GM23338 (cell line): ENCODE results near the gene DYRK4. TPM values are rescaled to one million over a fixed set of nuclear protein-coding genes. Genes with fewer than 3 reads are reported as not detected.

ENCODE experiments used
- ATAC-seq: fragments of 200-7000 bp; cut with Tn5 transposase; 3 replicates; pipeline ENCODE4 v1.9.1; 2020
- DNase-seq: peaks from one replicate; pipeline ENCODE4 v3.0.0-alpha.2; 2015; ENCODE audit warnings: low spot score
- H2AFZ ChIP-seq: fragments of 200-600 bp; sonication (generic); 2 replicates; pipeline ENCODE4 v1.8.0; 2016; ENCODE audit warnings: antibody characterized with exemption, mild to moderate bottlenecking, moderate library complexity
- H3F3A ChIP-seq: fragments of 200-600 bp; sonication (generic); replicated peaks from 2 replicates; pipeline ENCODE4 v1.8.0; 2017; ENCODE audit warnings: antibody characterized with exemption, mixed run types, low read depth
- H3K27ac ChIP-seq: fragments of 200-600 bp; sonication (generic); 2 replicates; pipeline ENCODE4 v1.6.1; 2016; ENCODE audit warnings: low read depth
- H3K27me3 ChIP-seq: fragments of 200-600 bp; sonication (generic); 2 replicates; pipeline ENCODE4 v1.8.0; 2016; ENCODE audit warnings: mild to moderate bottlenecking, mixed run types, moderate library complexity; ENCODE audit not compliant: insufficient read depth
- H3K36me3 ChIP-seq: fragments of 200-600 bp; sonication (generic); 2 replicates; pipeline ENCODE4 v1.8.0; 2016; ENCODE audit warnings: mild to moderate bottlenecking; ENCODE audit not compliant: insufficient read depth
- H3K4me1 ChIP-seq: fragments of 200-600 bp; sonication (generic); 2 replicates; pipeline ENCODE4 v1.8.0; 2016; ENCODE audit warnings: mild to moderate bottlenecking, moderate library complexity; ENCODE audit not compliant: insufficient read depth
- H3K4me2 ChIP-seq: fragments of 200-600 bp; sonication (generic); 2 replicates; pipeline ENCODE4 v1.7.1; 2017; ENCODE audit warnings: mixed run types
- H3K4me3 ChIP-seq: fragments of 200-600 bp; sonication (generic); 2 replicates; pipeline ENCODE4 v1.6.1; 2016; ENCODE audit warnings: mixed run types
- H3K79me2 ChIP-seq: fragments of 200-600 bp; sonication (generic); replicated peaks from 2 replicates; pipeline ENCODE4 v1.8.0; 2017; ENCODE audit warnings: mild to moderate bottlenecking; ENCODE audit not compliant: insufficient read depth
- H3K9me2 ChIP-seq: fragments of 200-600 bp; sonication (generic); 2 replicates; pipeline ENCODE4 v1.8.0; 2017; ENCODE audit not compliant: insufficient read depth
- H4K20me1 ChIP-seq: fragments of 200-600 bp; sonication (generic); replicated peaks from 2 replicates; pipeline ENCODE4 v1.8.0; 2017; ENCODE audit warnings: mild to moderate bottlenecking; ENCODE audit not compliant: insufficient read depth
- H3K27ac Mint-ChIP-seq: 2 replicates; pipeline ENCODE4 v1.8.0; 2020; ENCODE audit warnings: inconsistent platforms, mild to moderate bottlenecking, moderate library complexity, mixed read lengths
- H3K27me3 Mint-ChIP-seq: 3 replicates; pipeline ENCODE4 v1.8.0; 2022; ENCODE audit warnings: low read depth, mild to moderate bottlenecking, moderate library complexity, mixed read lengths, inconsistent platforms; ENCODE audit not compliant: insufficient read depth, poor library complexity
- H3K36me3 Mint-ChIP-seq: 3 replicates; pipeline ENCODE4 v1.8.0; 2021; ENCODE audit warnings: low read depth, mild to moderate bottlenecking, inconsistent platforms, moderate library complexity, mixed read lengths
- H3K4me1 Mint-ChIP-seq: 3 replicates; pipeline ENCODE4 v1.8.0; 2020; ENCODE audit warnings: mild to moderate bottlenecking, inconsistent platforms, mixed read lengths
- H3K4me3 Mint-ChIP-seq: 3 replicates; pipeline ENCODE4 v1.8.0; 2021; ENCODE audit warnings: moderate library complexity, mild to moderate bottlenecking, inconsistent platforms, mixed read lengths
- H3K9me3 Mint-ChIP-seq: 3 replicates; pipeline ENCODE4 v1.8.0; 2020; ENCODE audit warnings: moderate library complexity, mild to moderate bottlenecking, inconsistent platforms, mixed read lengths
- CREB1 ChIP-seq: fragments of 250-450 bp; sonication (Bioruptor Pico); IDR thresholded peaks from 2 replicates; pipeline ENCODE4 v1.5.0; 2020; ENCODE audit warnings: low read depth, mild to moderate bottlenecking, moderate library complexity
- EZH2 ChIP-seq: fragments of 200-600 bp; sonication (generic); IDR thresholded peaks from one replicate; pipeline ENCODE4 v1.8.0; 2017; ENCODE audit warnings: antibody characterized with exemption, mild to moderate bottlenecking, low read depth; ENCODE audit not compliant: unreplicated experiment
- EZH2phosphoT487 ChIP-seq: fragments of 200-600 bp; sonication (generic); IDR thresholded peaks from one replicate; pipeline ENCODE4 v1.8.1; 2018; ENCODE audit warnings: antibody characterized with exemption; ENCODE audit not compliant: unreplicated experiment
- JUNB ChIP-seq: IDR thresholded peaks from one replicate; pipeline ENCODE4 v1.6.1; 2016; ENCODE audit warnings: antibody characterized with exemption; ENCODE audit not compliant: unreplicated experiment
- NANOG ChIP-seq: IDR thresholded peaks from 2 replicates; pipeline ENCODE4 v1.6.1; 2016; ENCODE audit warnings: antibody characterized with exemption, borderline replicate concordance
- POLR2AphosphoS5 ChIP-seq: IDR thresholded peaks from 2 replicates; pipeline ENCODE4 v1.6.1; 2016; ENCODE audit warnings: antibody characterized with exemption, low read depth
- STAT1 ChIP-seq: IDR thresholded peaks from one replicate; pipeline ENCODE4 v1.6.1; 2016; ENCODE audit warnings: antibody characterized with exemption; ENCODE audit not compliant: unreplicated experiment
- ZNF114 ChIP-seq: fragments of 250-450 bp; sonication (Bioruptor Pico); IDR thresholded peaks from 2 replicates; pipeline ENCODE4 v1.5.0; 2020; ENCODE audit warnings: mild to moderate bottlenecking, moderate library complexity
- ZNF331 ChIP-seq: fragments of 250-450 bp; sonication (Bioruptor Pico); IDR thresholded peaks from 2 replicates; pipeline ENCODE4 v1.5.0; 2020; ENCODE audit warnings: low read depth, mild to moderate bottlenecking, moderate library complexity
- polyA plus RNA-seq: library from polyadenylated mRNA; unstranded; fragments of >200 nt; fragmentation: Nextera tagmentation; extraction: Ambion mirVana; gene quantifications from 2 replicates; pipeline ENCODE4 v1.2.1, GENCODE V29; 2016
- total RNA-seq: library from RNA; depleted of rRNA; stranded (reverse); fragments of >200 nt; shearing (Covaris generic); gene quantifications from 2 replicates; pipeline ENCODE4 v1.2.3, GENCODE V29; 2014
- TF ChIP-seq, protein P1 (sequence below): IDR thresholded peaks from 2 replicates; pipeline ENCODE4 v1.6.1; 2016; ENCODE audit warnings: antibody characterized with exemption
- TF ChIP-seq, protein P2 (sequence below): IDR thresholded peaks from one replicate; pipeline ENCODE4 v1.6.1; 2018; ENCODE audit warnings: antibody characterized with exemption; ENCODE audit not compliant: unreplicated experiment
- TF ChIP-seq, protein P3 (sequence below): fragments of 250-450 bp; sonication (Bioruptor Pico); IDR thresholded peaks from 2 replicates; pipeline ENCODE4 v1.5.0; 2020; ENCODE audit warnings: mild to moderate bottlenecking, moderate library complexity
- TF ChIP-seq, protein P4 (sequence below), 2 experiments: fragments of 200-600 bp in 1 of 2; sonication (generic) in 1 of 2; conservative IDR thresholded peaks; 2 replicates each; pipeline versions ENCODE4 v1.5.1 to v1.6.1; 2016 to 2017; ENCODE audit warnings: antibody characterized with exemption in 2 of 2, low read depth in 2 of 2, mild to moderate bottlenecking in 2 of 2, moderate library complexity in 1 of 2

Gene DYRK4
- total and polyA plus RNA-seq, 2 experiments from 2014 or later: 11.3 to 16.9 TPM

DNA sequence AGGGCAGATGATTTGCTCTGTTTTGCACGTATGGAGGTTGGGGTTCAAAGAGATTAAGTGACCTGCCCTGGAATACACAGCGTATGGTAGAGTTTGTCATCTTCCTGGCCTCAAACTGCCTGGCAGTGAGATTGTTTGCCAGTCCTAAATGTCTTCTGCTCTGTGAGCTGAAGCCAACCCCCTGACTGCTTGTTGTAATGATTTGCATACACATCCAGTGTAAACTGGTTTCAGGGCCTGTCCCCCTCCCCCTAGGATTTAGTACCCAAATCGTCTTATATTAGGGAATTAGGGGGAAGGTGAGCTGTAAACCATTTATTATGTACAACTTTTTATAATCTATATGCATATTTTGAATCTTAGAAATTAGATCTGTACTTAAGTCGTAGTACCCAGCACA is 48.5 kb downstream of the DYRK4 start:
- H3K79me2 ChIP-seq: no peaks in the 10 kb centered on the region; the same call in 1 of the 2 replicates

More for the DNA sequence above, 48.5 kb downstream of the DYRK4 start:
- no peak overlapping the region for H2AFZ ChIP-seq
- H3K27me3 Mint-ChIP-seq: peaks cover 3% of the 10 kb centered on the region
- DNase-seq (peak; percentile 16), ATAC-seq (no peak)
- no peak overlapping the region for H3K4me3 Mint-ChIP-seq
- H3K4me1 ChIP-seq: no peaks in the 10 kb centered on the region; the same call in 1 of the 2 replicates
- peaks cover 3% of the 10 kb centered on the region; the same call in 1 of the 2 replicates for H3K9me2 ChIP-seq
- H3F3A ChIP-seq: no peaks in the 10 kb centered on the region
- no peaks in the 10 kb centered on the region for H3K27me3 ChIP-seq
- H3K9me3 Mint-ChIP-seq: no peaks in the 10 kb centered on the region
- 0 out of 2 replicates have a peak overlapping the region, but pooled peaks have one; percentile 31 for H3K27ac Mint-ChIP-seq
- peaks cover 5% of the 10 kb centered on the region; the same call in 2 of the 3 replicates for H3K4me1 Mint-ChIP-seq
- H3K27ac ChIP-seq: no peak overlapping the region
- 0 out of 3 replicates have a peak, but pooled peaks cover 4% of the 10 kb centered on the region for H3K36me3 Mint-ChIP-seq
- H3K4me2 ChIP-seq: no peak overlapping the region
- H3K36me3 ChIP-seq: no peaks in the 10 kb centered on the region
- TF ChIP-seq STAT1 (no peak), JUNB (no peak), NANOG (no peak), EZH2 (no peak), ZNF331 (CRISPR knock-in tag) (no peak), CREB1 (CRISPR knock-in tag) (no peak), POLR2AphosphoS5 (no peak), ZNF114 (CRISPR knock-in tag) (no peak), EZH2phosphoT487 (no peak)
- TF ChIP-seq, protein P1, sequence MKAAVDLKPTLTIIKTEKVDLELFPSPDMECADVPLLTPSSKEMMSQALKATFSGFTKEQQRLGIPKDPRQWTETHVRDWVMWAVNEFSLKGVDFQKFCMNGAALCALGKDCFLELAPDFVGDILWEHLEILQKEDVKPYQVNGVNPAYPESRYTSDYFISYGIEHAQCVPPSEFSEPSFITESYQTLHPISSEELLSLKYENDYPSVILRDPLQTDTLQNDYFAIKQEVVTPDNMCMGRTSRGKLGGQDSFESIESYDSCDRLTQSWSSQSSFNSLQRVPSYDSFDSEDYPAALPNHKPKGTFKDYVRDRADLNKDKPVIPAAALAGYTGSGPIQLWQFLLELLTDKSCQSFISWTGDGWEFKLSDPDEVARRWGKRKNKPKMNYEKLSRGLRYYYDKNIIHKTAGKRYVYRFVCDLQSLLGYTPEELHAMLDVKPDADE: no peak
- TF ChIP-seq, protein P2, sequence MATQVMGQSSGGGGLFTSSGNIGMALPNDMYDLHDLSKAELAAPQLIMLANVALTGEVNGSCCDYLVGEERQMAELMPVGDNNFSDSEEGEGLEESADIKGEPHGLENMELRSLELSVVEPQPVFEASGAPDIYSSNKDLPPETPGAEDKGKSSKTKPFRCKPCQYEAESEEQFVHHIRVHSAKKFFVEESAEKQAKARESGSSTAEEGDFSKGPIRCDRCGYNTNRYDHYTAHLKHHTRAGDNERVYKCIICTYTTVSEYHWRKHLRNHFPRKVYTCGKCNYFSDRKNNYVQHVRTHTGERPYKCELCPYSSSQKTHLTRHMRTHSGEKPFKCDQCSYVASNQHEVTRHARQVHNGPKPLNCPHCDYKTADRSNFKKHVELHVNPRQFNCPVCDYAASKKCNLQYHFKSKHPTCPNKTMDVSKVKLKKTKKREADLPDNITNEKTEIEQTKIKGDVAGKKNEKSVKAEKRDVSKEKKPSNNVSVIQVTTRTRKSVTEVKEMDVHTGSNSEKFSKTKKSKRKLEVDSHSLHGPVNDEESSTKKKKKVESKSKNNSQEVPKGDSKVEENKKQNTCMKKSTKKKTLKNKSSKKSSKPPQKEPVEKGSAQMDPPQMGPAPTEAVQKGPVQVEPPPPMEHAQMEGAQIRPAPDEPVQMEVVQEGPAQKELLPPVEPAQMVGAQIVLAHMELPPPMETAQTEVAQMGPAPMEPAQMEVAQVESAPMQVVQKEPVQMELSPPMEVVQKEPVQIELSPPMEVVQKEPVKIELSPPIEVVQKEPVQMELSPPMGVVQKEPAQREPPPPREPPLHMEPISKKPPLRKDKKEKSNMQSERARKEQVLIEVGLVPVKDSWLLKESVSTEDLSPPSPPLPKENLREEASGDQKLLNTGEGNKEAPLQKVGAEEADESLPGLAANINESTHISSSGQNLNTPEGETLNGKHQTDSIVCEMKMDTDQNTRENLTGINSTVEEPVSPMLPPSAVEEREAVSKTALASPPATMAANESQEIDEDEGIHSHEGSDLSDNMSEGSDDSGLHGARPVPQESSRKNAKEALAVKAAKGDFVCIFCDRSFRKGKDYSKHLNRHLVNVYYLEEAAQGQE: no peak
- TF ChIP-seq, protein P3, sequence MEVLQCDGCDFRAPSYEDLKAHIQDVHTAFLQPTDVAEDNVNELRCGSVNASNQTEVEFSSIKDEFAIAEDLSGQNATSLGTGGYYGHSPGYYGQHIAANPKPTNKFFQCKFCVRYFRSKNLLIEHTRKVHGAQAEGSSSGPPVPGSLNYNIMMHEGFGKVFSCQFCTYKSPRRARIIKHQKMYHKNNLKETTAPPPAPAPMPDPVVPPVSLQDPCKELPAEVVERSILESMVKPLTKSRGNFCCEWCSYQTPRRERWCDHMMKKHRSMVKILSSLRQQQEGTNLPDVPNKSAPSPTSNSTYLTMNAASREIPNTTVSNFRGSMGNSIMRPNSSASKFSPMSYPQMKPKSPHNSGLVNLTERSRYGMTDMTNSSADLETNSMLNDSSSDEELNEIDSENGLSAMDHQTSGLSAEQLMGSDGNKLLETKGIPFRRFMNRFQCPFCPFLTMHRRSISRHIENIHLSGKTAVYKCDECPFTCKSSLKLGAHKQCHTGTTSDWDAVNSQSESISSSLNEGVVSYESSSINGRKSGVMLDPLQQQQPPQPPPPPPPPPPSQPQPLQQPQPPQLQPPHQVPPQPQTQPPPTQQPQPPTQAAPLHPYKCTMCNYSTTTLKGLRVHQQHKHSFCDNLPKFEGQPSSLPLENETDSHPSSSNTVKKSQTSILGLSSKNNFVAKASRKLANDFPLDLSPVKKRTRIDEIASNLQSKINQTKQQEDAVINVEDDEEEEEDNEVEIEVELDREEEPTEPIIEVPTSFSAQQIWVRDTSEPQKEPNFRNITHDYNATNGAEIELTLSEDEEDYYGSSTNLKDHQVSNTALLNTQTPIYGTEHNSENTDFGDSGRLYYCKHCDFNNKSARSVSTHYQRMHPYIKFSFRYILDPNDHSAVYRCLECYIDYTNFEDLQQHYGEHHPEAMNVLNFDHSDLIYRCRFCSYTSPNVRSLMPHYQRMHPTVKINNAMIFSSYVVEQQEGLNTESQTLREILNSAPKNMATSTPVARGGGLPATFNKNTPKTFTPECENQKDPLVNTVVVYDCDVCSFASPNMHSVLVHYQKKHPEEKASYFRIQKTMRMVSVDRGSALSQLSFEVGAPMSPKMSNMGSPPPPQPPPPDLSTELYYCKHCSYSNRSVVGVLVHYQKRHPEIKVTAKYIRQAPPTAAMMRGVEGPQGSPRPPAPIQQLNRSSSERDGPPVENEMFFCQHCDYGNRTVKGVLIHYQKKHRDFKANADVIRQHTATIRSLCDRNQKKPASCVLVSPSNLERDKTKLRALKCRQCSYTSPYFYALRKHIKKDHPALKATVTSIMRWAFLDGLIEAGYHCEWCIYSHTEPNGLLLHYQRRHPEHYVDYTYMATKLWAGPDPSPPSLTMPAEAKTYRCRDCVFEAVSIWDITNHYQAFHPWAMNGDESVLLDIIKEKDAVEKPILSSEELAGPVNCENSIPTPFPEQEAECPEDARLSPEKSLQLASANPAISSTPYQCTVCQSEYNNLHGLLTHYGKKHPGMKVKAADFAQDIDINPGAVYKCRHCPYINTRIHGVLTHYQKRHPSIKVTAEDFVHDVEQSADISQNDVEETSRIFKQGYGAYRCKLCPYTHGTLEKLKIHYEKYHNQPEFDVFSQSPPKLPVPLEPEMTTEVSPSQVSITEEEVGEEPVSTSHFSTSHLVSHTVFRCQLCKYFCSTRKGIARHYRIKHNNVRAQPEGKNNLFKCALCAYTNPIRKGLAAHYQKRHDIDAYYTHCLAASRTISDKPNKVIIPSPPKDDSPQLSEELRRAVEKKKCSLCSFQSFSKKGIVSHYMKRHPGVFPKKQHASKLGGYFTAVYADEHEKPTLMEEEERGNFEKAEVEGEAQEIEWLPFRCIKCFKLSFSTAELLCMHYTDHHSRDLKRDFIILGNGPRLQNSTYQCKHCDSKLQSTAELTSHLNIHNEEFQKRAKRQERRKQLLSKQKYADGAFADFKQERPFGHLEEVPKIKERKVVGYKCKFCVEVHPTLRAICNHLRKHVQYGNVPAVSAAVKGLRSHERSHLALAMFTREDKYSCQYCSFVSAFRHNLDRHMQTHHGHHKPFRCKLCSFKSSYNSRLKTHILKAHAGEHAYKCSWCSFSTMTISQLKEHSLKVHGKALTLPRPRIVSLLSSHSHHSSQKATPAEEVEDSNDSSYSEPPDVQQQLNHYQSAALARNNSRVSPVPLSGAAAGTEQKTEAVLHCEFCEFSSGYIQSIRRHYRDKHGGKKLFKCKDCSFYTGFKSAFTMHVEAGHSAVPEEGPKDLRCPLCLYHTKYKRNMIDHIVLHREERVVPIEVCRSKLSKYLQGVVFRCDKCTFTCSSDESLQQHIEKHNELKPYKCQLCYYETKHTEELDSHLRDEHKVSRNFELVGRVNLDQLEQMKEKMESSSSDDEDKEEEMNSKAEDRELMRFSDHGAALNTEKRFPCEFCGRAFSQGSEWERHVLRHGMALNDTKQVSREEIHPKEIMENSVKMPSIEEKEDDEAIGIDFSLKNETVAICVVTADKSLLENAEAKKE: no peak
- TF ChIP-seq, protein P4, sequence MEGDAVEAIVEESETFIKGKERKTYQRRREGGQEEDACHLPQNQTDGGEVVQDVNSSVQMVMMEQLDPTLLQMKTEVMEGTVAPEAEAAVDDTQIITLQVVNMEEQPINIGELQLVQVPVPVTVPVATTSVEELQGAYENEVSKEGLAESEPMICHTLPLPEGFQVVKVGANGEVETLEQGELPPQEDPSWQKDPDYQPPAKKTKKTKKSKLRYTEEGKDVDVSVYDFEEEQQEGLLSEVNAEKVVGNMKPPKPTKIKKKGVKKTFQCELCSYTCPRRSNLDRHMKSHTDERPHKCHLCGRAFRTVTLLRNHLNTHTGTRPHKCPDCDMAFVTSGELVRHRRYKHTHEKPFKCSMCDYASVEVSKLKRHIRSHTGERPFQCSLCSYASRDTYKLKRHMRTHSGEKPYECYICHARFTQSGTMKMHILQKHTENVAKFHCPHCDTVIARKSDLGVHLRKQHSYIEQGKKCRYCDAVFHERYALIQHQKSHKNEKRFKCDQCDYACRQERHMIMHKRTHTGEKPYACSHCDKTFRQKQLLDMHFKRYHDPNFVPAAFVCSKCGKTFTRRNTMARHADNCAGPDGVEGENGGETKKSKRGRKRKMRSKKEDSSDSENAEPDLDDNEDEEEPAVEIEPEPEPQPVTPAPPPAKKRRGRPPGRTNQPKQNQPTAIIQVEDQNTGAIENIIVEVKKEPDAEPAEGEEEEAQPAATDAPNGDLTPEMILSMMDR (conservative IDR thresholded peaks at IDR 0.05; ENCODE audit: low read depth in 2 of 2): no peak
- no peak overlapping the region for H3K4me3 ChIP-seq
- no peaks in the 10 kb centered on the region for H4K20me1 ChIP-seq
